ENCODE data around the gene LGR4. TPM values are rescaled to one million over a fixed set of nuclear protein-coding genes. Genes with fewer than 3 reads are reported as not detected.
"Not testable (repeated sequence)": the region's sequence is repeated elsewhere in the genome, so short reads cannot be mapped to it uniquely, and the experiment has no call there.

The LGR4 gene
- total RNA-seq, 3 donors from 2014 or later (not counting 1 experiment from before 2014, with no cell fraction given): 0.08 to 0.70 (median 0.35) TPM

GRCh38 chr11:27347359-27348339, 124.9 kb downstream of the LGR4 start:
- Histone ChIP-seq H3K27me3 (ENCODE audit: control insufficient read depth, insufficient read depth, low read length) (no peaks in the 10 kb centered on the region), H3K36me3 (ENCODE audit: control insufficient read depth, insufficient read depth, low read length) (no peaks in the 10 kb centered on the region), H3K4me3 (ENCODE audit: low read length) (no peak overlapping the region), H3K4me1 (ENCODE audit: control insufficient read depth, insufficient read depth, low read length) (no peaks in the 10 kb centered on the region), H3K9me3 (ENCODE audit: control insufficient read depth, insufficient read depth, low read length) (no peaks in the 10 kb centered on the region), H3K27ac (ENCODE audit: low read length) (no peak overlapping the region)
- WGBS (ENCODE audit: insufficient coverage): 83% methylated on average over 4 of the region's 5 CpGs
- intact Hi-C loops (cut with micrococcal nuclease): no loop called here
- no peaks in the 10 kb centered on the region for H3K27me3 Mint-ChIP-seq (ENCODE audit: low read depth in 2 of 2)
- H3K27ac Mint-ChIP-seq: no peak overlapping the region
- H3K9me3 Mint-ChIP-seq: no peaks in the 10 kb centered on the region
- no peak for ATAC-seq
- H3K4me1 Mint-ChIP-seq: no peaks in the 10 kb centered on the region
- no peaks in the 10 kb centered on the region for H3K36me3 Mint-ChIP-seq
- H3K4me3 Mint-ChIP-seq: no peak overlapping the region
- no peak for DNase-seq
- TF ChIP-seq CTCF (IDR thresholded peaks at IDR 0.05): no peak

GRCh38 chr11:27339941-27340340, 132.6 kb downstream of the LGR4 start:
- DNase-seq (no peak), ATAC-seq (no peak)
- Histone ChIP-seq H3K27ac (ENCODE audit: low read length) (no peak overlapping the region), H3K4me3 (ENCODE audit: low read length) (no peak overlapping the region), H3K36me3 (ENCODE audit: control insufficient read depth, insufficient read depth, low read length) (no peaks in the 10 kb centered on the region), H3K4me1 (ENCODE audit: control insufficient read depth, insufficient read depth, low read length) (no peaks in the 10 kb centered on the region), H3K9me3 (ENCODE audit: control insufficient read depth, insufficient read depth, low read length) (no peaks in the 10 kb centered on the region), H3K27me3 (ENCODE audit: control insufficient read depth, insufficient read depth, low read length) (no peaks in the 10 kb centered on the region)
- Mint-ChIP-seq H3K9me3 (peaks cover 0 to 2% of the 10 kb centered on the region in 2 donors), H3K27me3 (ENCODE audit: low read depth in 2 of 2) (no peaks in the 10 kb centered on the region), H3K4me1 (no peaks in the 10 kb centered on the region), H3K36me3 (no peaks in the 10 kb centered on the region), H3K4me3 (no peak overlapping the region), H3K27ac (no peak overlapping the region)
- TF ChIP-seq CTCF (IDR thresholded peaks at IDR 0.05): no peak
- intact Hi-C loops (cut with micrococcal nuclease): no loop called here
- WGBS (ENCODE audit: insufficient coverage): 96% methylated on average over 2 of the region's 3 CpGs

- WGBS (ENCODE audit: insufficient coverage): 100% methylated on average over 4 of the region's 4 CpGs
- H3K9me3 Mint-ChIP-seq; H3K27me3 ChIP-seq (ENCODE audit: control insufficient read depth, insufficient read depth, low read length); H3K4me1 ChIP-seq (ENCODE audit: control insufficient read depth, insufficient read depth, low read length); H3K27me3 Mint-ChIP-seq (ENCODE audit: low read depth in 2 of 2); ATAC-seq; H3K4me3 ChIP-seq (ENCODE audit: low read length); H3K36me3 ChIP-seq (ENCODE audit: control insufficient read depth, insufficient read depth, low read length); H3K27ac ChIP-seq (ENCODE audit: low read length); H3K4me1 Mint-ChIP-seq; H3K4me3 Mint-ChIP-seq; DNase-seq; H3K9me3 ChIP-seq (ENCODE audit: control insufficient read depth, insufficient read depth, low read length); H3K36me3 Mint-ChIP-seq; H3K27ac Mint-ChIP-seq; intact Hi-C loops (cut with micrococcal nuclease): not testable (repeated sequence)
Observed at GRCh38 chr11:27334764-27335163, 137.8 kb downstream of the LGR4 start.

GRCh38 chr11:27331981-27332380, 140.6 kb downstream of the LGR4 start:
- DNase-seq (no peak), ATAC-seq (no peak)
- Histone ChIP-seq H3K9me3 (ENCODE audit: control insufficient read depth, insufficient read depth, low read length) (no peaks in the 10 kb centered on the region), H3K36me3 (ENCODE audit: control insufficient read depth, insufficient read depth, low read length) (no peaks in the 10 kb centered on the region), H3K4me1 (ENCODE audit: control insufficient read depth, insufficient read depth, low read length) (no peaks in the 10 kb centered on the region), H3K27me3 (ENCODE audit: control insufficient read depth, insufficient read depth, low read length) (no peaks in the 10 kb centered on the region), H3K27ac (ENCODE audit: low read length) (no peak overlapping the region), H3K4me3 (ENCODE audit: low read length) (no peak overlapping the region)
- no peak overlapping the region for H3K27ac Mint-ChIP-seq
- no peaks in the 10 kb centered on the region for H3K4me1 Mint-ChIP-seq
- intact Hi-C loops (cut with micrococcal nuclease): no loop called here
- H3K9me3 Mint-ChIP-seq: peaks cover 0 to 3% of the 10 kb centered on the region in 2 donors
- H3K4me3 Mint-ChIP-seq: no peak overlapping the region
- TF ChIP-seq CTCF (IDR thresholded peaks at IDR 0.05): no peak
- WGBS (ENCODE audit: insufficient coverage): 100% methylated on average over 2 of the region's 2 CpGs
- H3K36me3 Mint-ChIP-seq: no peaks in the 10 kb centered on the region
- no peaks in the 10 kb centered on the region for H3K27me3 Mint-ChIP-seq (ENCODE audit: low read depth in 2 of 2)
